GM21723 (cell line): ENCODE measurements around the gene STX12.
"Not testable (repeated sequence)": the region's sequence is repeated elsewhere in the genome, so short reads cannot be mapped to it uniquely, and the experiment has no call there.

Experiments used
- ATAC-seq: cut with Tn5 transposase; IDR thresholded peaks from one replicate; pipeline ENCODE4 v1.9.1; 2021; ENCODE audit warnings: mild to moderate bottlenecking, moderate library complexity; ENCODE audit not compliant: unreplicated experiment

Gene STX12

DNA sequence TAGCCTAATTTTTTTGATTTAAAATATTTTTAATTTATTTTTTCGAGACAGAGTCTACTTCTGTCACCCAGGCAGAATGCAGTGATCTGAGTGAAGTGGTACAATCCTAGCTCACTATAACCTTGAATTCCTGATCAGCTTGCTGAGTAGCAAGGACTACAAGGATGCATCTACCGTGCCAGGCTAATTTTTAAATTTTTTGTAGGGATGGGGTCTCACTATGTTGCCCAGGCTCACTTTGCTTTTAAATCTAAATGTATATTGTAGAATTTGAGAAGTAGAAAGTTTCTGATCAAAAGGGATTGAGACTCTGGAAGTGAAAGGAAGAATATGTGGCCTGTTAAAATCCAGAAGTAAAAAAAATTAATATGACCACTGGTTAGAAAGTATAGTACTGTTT, 1.6 kb downstream of the STX12 start:
- no peak for ATAC-seq

DNA sequence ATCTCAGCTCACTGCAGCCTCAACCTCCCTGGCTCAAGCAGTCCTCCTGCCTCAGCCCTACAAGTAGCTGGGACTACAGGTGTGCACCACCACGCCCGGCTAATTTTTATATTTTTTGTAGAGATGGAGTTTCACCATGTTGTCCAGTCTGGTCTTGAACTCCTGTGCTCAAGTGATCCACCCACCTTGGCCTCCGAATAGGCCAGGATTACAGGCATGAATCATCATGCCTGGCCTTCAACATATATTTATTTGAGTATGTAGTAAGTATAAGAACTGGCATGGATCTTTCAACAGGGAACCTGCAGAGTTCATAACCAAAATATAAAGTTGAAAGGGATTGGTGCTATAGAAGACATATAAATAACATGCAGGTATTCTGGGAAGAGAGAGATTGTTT, 2.3 kb downstream of the STX12 start:
- ATAC-seq, result not testable (repeated sequence)

DNA sequence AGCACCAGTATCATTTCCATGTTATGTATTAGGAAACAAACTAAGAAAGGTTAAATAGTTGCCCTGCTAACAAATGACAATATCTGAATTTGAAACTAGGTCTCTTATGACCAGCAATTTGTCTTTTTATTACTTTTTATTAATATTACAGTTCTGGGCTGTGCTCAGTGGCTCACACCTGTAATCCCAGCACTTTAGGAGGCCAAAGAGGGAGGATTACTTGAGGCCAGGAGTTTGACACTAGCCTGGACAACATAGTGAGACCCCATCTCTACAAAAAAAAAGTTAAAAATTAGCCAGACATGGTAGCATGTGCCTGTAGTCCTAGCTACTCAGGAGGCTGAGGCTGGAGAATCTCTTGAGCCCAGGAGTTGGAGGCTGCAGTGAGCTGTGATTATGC, 3.3 kb downstream of the STX12 start:
- ATAC-seq, result not testable (repeated sequence)

DNA sequence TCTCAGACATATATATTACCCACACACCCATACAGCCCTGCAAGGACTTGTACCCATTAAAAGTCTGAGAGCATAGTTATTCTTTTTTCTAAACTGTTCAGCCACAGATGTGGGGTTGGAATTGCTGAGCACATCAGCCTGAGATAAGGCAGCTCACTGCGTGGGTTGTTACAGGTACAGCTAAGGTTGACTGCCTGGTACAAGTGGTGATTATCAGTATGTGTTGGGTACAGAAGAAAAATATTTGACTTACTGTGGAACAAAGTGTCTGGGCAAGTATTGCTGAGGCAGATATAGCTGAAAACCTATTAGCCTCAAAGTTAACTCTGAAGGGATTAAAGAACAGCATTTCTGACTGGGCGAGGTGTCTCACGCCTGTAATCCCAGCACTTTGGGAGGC, 5.0 kb downstream of the STX12 start:
- no peak for ATAC-seq

DNA sequence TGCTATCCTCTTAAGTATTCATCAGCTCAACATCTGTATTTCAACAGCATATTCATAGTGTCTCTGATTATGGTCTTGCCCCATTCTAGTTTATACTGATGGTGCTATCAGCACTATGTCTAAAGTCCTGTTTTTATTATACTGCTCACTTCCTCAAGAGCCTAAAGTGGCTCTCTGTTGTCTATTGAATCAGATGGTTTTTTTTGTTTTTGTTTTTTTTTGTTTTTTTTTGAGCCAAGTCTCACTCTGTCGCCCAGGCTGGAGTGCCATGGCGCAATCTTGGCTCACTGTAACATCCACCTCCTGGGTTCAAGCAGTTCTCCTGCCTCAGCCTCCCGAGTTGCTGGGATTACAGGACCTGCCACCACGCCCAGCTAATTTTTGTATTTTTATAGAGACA, 6.1 kb downstream of the STX12 start:
- no peak for ATAC-seq

DNA sequence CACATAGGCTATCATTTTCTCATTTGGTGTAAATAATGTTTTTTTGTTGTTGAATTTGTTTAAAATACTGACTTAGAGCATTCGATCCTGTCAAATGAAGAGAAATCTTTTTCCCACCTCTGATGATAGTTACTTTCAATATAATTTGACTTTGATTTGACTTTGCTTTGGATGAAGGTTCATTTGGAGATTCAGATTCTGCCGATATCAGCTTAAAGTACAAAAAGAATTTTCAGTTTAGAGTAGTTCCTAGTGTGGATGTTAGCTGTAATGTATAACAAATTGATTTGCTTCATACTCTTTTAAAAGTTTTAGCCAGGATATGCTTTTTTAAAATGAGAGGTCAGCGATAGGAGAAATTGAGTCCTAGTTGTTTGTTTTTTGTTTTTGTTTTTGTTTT, 9.9 kb downstream of the STX12 start:
- no peak for ATAC-seq

DNA sequence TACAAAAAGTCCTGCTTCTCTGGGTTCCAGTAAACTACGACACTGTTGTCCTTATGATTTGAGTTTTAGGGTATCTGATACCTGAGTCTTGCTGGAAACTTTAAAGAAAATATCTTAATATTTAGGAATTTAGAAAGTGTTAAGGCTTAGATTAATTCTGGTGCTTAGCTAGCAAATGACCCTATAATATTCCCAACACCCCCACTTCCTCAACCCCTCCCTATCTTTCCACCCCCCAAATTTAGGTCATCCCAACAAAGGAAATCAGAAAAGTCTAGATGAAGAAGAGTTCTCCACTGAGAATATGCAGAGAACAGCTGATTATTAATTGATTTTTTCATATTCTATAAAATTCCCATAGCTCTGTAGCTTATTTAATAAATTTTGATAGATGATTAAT, 11.7 kb downstream of the STX12 start:
- no peak for ATAC-seq

DNA sequence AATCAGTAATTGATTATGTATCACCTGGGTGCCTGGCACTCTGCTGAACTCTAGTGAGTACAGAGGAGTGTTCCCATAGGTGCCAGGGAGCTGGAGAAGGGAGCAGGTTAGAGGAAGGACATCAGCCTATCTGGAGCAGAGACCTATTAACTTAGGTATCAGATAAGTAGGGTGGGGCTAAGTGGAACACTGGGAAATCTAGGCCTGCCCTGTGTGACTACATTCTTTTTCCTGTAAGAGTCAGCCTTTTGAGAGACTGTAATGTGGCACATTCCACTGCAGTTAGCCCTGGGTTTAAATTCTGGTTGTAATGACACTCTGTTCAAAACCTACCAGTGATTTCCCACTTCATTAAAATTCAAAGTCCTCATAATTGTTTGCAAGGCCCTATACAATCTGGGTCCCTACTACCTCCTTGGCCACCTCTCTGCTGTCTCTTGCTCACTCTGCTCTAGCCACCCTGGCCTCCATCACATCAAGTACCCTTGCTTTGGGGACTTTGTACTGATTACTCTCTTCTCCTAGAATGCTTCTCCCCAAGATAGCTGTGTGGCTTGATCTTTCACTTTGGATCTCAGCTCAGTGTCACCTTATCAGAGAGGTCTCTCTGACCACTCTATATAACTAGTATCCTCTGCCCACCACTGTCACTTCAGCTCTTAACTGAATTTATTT, 12.9 kb downstream of the STX12 start:
- no peak for ATAC-seq

DNA sequence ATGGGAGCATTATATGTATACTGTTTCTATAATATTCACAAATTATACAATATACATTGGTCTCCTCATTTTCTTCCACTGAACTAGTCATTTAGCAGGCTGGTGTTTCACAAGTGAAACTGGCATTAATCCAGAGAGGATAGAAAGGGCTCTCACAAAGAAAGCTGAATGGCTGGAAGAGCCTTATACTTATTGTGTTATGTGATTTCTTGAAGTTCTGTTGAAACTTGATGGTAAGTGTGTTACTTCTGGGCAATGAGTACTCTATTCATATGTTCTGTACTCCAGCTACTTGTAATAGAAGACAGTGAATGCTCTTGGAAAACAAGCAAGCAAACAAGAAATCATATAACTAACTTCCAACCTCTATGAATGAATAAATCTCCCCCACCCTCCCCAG, 14.9 kb downstream of the STX12 start:
- no peak for ATAC-seq

DNA sequence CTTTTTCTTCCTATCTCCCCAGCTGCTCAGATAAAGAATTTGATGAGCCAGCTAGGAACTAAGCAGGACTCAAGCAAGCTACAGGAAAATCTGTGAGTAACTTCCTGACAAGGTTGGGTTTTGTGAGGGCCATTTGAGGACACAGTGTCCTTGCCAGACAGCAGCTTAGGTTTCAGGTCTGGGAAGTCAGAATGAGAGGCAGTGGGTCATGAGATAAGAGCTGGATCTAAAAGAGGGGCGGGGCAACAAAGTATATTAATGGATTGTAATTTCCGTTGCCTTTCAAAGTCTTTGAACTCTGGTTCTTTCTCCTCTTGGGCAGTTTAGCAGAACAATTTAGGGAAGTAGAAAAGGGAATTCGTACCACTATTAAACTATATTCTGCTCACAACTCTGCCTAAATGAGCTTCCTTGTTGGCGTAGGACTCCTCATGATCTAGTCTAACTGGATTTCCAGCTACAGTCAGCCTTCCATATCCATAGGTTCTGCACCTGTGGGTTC, 16.6 kb downstream of the STX12 start:
- no peak for ATAC-seq

DNA sequence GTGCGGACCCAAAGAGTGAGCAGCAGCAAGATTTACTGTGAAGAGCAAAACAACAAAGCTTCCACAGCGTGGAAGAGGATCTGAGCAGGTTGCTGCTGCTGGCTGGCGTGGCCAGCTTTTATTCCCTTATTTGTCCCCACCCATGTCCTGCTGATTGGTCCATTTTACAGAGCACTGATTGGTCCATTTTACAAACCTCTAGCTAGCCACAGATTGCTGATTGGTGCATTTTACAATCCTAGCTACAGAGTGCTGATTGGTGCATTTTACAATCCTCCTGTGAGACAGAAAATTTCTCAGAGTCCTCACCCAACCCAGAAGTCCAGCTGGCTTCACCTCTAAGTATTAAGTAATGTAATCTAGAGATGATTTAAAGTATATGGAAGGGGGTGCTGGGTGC, 17.3 kb downstream of the STX12 start:
- ATAC-seq, result not testable (repeated sequence)

DNA sequence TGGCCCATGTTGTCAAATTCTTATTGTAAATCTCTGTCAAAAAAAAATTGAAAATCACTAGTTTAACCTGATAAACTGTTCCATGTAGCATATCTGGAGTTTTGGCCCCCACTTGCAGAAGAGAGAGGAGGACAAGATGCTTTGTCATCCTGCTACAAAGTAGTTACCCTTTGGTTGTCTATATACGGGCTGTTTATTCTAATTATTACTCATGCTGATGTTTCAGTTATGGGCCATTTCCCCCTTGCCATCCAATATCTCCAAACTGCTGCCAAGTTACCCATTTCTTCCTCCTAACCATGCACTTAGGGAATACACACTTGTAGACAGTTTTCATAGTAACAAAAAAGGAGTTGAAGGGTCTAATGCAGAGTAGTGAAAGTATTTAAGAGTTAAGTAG, 22.6 kb downstream of the STX12 start:
- no peak for ATAC-seq

DNA sequence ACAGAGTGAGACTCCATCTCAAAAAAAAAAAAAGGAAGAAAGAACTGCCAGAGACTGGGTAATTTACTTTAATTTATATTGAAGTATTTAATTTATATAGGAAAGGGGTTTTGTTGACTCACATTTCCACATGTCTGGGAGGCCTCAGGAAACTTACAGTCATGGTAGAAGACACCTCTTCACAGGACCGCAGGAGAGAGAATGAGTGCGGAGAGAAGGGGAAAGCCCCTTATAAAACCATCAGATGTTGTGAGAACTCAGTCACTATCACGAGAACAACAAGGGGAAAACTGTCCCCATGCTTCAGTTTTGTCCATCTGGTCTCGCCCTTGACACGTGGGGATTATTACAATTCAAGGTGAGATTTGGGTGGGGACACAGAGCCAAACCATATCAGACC, 31.8 kb downstream of the STX12 start:
- ATAC-seq, result no peak

DNA sequence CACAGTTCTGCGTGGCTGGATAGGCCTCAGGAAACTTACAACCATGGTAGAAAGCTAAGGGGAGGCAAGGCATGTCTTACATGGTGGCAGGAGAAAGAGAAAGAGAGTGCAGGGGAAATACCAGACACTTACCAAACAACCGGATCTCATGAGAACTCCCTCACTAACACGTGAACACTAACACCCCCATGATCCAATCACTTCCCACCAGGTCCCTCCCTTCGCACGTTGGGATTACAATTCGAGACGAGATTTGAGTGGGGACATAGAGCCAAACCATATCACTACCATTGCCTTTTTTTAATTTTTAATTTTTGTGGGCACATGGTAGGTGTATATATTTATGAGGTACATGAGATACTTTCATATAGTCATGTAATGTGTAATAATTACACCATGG, 33.7 kb downstream of the STX12 start:
- ATAC-seq, result no peak

DNA sequence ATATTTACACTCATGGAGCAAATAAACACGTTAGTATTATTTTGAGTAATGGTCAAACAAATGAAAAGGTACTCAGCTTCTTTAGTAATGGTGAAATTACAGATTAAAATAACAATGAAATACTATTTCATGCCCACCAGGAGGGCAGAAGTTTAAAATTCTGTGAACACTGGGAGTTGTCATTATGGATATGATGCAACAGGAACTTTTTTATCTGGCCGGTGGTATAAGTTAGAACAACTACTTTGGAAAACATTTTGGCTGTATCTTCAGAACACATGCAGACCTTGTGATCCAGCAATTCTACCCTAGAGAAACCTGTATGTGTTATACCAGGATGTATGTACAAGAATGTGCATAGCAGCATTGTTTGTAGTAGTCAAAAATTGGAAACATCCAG, 34.4 kb downstream of the STX12 start:
- no peak for ATAC-seq

DNA sequence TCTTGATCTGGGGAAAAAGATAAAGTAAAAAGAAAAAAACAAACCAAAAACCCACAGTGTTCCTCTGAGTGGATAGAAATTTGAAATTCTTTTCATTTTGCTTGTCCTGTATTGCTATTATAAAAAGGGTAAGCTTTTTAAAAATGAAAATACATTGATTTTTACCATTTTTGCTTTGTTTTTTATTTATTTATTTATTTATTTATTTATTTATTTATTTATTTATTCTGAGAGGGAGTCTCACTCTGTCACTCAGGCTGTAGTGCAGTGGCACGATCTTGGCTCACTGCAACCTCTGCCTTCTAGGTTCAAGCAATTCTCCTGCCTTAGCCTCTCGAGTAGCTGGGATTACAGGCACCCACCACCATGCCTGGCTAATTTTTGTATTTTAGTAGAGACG, 35.1 kb downstream of the STX12 start:
- not testable (repeated sequence) for ATAC-seq

DNA sequence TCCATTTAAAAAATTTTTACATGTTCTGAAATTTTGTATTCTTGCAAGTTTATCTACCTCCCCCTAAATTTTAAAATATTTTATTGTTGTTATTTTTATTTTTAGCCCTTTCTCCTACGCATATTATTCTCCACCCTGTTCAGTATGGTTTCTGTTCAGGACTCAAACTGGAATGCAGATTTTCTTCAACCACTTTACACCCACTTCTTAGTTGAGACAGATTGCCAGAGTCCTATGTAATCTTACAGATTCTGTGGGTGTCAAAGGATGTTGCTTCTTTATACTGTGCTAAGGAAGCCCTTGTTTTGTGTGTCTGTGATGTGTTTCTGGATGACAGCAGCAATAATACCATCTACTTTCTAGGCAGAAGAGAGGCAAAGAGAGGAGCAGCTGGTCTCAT, 36.9 kb downstream of the STX12 start:
- ATAC-seq, result no peak

DNA sequence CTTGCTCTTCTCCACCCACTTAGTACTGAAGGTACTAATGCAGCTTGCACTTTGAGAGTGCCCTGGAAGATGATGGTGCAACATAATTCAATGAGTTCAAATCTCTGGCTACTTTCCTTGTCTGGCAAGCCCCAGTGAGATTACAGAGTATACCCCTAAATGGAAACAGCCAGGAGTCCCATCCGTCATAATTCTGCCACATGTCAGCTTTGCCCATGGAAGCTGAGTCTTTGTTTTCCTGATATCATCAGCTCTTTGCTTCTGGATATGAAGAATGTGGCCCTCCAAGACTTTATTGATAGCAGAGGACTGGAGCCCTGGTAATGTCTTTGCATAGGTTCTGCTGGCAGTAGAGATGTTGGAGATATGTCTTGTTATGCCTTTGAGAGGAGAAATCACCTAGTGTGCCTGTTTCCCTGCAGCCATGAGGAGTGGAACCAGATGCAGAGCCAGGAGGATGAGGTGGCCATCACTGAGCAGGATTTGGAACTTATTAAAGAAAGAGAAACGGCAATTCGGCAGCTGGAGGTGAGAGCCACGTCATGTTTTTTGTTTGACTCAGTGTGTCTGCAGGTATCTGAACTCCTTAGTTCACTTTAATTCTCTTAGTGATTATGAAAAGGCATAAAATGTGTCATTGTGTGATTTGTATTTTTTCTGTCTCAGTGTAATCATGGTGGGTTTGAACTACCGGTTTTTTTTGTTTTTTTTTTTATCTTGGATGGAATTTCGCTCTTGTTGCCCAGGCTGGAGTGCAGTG, 38.9 kb downstream of the STX12 start:
- no peak for ATAC-seq

DNA sequence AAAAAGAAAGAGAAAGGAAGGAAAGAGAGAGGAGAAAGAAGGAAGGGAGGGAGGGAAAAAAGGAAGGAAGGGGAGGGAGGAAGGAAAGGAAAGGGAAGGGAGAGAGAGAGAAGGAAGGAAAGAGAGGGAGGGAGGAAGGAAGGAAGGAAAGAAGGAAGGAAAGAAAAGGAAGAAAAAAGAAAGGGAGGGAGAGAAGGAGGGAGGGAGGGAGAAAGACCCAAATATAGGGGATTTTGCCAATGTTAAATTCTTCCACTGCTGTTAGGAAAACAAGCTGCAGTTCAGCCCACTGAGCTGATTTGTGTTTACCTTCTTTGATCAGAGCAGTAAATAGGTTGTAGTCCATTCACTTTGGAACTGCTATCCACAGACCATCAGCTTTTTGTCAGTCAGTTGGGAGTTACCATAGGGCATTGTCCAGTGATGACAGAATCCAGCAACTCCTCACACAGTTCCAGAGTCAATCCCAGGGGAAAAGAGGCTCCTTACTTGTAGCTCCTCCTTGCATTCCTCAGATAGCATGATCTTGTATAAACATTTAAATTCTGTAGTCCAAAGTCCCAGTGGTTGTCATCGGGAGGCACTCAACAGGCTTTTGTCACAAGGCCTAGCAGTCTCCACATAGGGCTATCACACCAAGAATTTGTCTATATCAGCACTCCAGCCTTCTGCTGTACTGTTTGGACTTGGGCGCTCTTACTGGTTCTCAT, 44.1 kb downstream of the STX12 start:
- ATAC-seq, result no peak

DNA sequence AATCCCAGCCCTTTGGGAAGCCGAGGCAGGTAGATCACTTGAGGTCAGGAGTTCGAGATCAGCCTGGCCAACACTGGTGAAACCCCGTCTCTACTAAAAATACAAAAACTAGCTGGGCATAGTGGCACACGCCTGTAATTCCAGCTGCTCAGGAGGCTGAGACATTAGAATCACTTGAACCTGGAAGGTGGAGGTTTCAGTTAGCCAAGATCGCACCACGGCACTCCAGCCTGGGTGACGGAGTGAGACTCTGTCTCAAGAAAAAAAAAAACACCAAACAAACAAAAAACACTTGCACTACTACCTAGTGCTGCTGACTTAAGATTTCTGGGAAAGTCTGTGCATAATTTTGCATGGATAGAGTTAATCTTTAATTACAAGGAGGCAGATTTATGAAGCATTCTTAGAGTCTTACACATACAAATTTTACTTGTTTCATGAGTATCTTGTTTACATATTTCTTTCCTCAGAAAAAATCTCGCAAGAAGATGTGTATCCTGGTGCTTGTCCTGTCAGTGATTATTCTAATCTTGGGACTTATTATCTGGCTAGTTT, 48.8 kb downstream of the STX12 start:
- ATAC-seq, result no peak

DNA sequence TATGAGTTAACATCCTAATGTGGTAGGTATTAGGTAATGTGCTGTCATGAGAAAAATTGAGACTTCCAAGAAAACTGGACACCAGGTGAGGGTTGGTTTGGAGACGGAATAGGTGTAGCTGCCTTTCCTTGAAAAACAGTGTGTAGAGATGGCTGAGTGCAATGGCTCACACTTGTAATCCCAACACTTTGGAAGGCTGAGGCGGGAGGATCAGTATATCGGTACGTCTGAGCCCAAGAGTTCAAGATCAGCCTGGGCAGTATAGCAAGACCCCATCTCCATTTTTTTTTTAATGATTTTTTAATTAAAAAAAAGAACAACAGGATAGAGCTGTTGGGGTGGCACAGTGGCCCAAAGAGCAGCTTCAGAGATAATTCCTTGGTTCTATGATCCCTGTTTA, 50.8 kb downstream of the STX12 start:
- ATAC-seq, result no peak

DNA sequence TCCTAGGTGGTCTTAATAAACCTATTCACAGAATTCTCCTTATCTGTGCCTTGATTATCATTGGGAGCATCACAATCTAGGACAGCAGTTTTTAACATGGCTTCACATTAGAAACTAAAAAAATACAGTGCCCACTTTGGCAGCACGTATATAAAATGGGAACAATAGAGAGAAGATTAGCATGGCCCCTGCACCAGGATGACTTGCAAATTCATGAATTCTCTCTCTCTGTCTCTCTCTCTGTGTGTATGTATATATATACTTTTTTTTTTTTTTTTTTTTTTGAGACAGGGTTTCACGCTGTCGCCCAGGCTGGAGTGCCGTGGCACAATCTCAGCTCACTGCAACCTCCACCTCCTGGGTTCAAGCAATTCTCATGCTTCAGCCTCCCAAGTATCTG, 51.4 kb downstream of the STX12 start:
- no peak for ATAC-seq
